GM18858 (cell line): ENCODE data around the gene AFF3.

ENCODE experiments used
- ATAC-seq: cut with Tn5 transposase; IDR thresholded peaks from one replicate; pipeline ENCODE4 v1.9.1; 2021; ENCODE audit not compliant: unreplicated experiment

AFF3 gene

DNA sequence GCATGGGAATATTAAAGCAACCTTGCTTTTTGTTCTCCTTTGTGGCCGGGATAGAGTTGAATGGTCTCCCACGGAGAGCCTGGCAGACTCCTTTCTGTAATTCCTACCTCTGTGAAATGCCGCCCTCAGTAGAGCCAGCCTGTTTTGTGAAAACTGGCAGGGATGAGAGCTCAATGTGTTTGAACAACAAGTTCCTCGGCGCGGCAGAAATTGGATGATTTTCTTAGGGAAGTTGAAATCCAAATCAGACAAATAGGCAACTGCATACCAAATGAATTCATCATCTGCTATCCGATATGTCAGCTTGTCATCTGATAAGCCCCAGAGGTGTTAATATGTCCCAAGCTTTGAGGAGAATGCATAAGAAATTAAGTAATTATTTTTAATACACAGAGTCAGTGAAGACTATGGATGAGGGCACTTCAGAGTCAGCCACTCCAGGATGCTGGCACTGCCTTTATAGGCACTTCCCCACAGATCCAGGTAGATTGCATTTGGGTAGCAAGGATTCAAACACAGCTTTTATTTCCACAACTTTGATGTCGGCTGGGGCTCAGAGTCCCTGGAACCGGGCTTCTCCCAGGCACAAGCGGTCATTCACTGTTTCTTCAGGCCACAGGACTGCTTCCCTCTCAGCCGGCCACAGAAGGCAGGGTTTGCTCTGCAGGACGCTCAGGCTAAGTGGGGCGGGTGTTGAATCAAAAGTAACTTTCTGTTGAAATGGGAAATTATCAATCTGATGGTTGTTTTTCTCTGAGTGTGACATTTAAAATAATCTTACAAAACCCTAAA is 569.8 kb downstream of the AFF3 start:
- no peak for ATAC-seq

DNA sequence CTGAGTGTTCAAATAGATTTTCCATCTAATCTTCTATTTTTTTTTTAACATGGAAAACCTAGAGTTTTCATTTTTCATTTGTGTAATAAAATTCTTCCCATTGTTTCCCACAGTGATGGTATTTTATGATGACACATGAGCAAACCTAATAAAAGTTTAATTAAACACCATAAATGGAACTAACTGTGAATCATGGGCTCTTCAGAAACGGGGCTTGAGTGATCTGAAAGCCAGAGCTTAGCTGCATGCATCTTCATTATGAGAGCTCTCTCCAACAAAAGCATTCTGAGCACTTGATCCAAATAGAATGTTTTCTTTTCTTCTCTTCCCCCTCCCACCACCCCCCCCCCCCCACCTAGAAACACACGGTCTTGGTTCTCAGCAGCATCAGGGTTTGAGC is 570.4 kb downstream of the AFF3 start:
- no peak for ATAC-seq

DNA sequence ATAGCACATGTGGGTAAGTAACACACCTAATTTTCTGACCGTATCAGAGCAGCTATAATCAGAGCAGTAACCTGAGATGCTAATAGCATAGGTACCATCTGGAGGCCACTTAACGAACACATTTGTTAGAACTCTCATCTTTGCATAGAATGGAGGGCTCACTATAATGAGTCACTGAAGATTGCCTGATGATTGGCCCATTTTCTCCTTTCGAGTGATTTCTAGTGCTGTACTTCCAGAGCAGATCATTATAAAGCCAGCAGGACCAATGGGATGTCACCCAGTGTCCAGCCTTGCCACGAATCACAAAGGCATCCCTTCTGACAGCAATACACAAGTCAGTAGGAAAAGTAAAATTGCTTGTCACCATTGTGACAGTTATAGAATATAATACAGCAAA is 570.9 kb downstream of the AFF3 start:
- ATAC-seq: no peak

DNA sequence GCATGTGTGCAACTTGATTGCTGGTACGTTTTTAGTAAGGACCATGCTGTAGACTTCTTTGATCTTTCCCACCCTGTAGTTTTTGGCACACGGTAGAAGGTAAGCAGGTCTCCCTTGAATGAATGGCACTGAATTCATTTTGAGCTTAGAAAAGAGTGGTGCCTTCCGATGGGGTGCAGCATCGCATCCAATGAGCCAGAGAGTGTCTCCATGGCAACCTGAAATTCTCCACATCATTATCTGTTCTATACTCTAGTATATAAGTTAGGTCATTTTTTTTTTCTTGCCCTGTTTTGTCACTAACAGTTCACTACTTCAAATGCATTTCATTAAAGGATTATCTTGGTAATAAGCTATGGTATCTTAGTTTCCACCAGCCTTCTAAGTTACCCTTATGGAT is 571.4 kb downstream of the AFF3 start:
- no peak for ATAC-seq

DNA sequence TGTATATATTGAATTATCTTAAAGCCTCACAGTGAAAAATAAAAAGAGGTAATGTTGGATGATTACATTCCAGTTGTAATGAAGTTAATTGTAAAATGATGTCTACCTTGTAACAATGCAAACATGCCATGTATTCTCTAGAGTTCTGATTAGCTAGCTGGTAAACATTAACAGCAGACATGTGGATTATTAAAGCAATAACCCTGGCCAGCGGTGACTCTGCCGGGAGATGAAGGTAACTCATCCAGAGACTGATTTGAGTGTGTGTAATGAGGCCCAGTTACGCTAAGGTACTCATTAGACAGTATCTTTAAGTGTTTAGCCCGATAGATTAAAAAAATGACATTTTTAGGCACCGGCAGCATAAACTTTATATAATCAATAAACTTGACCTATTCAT is 573.0 kb downstream of the AFF3 start:
- no peak for ATAC-seq

DNA sequence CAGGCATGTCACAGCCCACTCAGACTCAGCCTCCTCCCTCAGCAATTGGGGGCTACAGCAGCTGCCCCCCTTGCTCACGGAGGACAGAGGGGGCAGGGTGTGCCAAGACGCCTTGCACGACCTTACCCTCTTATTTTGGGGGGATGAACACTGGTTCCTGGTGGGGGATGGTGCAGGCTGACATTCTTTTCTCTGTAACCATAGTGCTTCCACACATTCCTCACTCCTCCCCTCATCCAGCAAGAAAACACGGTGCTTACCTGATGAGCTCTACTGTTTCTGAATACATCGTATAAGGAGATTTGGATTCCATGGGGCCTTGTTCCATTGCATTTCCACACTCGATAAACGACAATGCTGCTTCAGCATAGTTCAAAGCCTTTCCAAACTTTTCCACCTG is 577.2 kb downstream of the AFF3 start:
- ATAC-seq: no peak

DNA sequence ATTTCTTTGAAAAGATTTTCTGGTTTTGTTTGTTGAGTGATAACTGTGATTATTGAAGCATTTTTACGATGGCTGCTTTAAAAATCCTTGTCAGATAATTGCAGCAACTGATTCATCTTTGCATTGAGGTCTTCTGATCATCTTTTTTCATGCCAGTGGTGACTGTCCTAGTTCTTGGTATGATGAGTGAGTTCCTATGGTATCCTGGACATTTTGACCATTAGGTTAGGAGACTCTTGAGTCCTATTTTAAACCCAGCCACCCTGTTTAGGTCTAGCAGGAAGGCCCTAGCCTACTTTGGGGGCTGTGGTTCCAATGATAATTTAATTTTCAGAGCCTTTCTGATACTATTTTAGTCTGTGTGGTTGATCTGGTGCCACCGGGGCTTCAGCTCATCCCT is 579.9 kb downstream of the AFF3 start:
- no peak for ATAC-seq

DNA sequence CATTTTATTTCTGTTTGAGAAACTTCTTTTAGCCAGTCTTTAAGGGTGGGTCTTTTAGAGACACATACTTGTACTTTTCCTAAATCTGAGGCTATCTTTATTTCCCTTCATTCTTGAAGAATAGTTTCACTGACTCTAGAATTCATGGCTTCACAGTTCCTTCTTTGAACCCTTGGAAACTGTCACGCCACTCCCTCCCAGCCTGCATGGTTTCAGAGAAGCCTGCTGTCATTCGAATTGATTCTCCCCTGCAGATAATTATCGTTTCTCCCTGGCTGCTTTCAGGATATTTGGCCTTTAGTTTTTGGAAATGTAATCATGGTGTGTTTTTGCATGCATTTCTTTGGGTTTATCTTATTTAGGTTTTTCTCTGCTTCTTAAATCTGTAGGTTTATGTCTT is 580.6 kb downstream of the AFF3 start:
- ATAC-seq: no peak

DNA sequence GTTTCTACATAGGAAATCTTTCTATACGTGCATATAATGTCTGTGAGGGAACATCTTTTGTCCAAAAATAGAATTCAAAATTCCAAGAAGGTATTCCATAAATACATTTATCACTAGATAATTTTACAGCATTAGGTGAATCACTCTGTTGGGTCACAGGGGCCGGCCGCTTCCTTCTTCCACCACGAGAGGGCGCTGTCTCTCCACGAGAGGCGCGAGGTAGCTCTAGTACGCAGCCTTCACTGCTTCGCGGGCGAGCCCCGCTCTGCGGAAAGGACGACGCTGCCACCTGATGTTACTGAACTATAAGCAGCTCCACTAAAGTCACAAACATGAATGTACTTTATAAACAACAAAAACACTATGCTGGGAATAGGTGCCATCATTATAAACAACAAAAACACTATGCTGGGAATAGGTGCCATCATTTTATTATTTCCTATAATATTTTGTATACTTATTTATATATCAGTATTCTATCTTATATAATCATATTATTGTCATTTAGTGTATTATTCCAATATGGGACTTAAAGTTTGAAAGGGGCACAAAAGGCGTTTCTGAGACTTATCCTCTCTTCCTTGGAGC is 583.2 kb downstream of the AFF3 start:
- ATAC-seq: no peak

DNA sequence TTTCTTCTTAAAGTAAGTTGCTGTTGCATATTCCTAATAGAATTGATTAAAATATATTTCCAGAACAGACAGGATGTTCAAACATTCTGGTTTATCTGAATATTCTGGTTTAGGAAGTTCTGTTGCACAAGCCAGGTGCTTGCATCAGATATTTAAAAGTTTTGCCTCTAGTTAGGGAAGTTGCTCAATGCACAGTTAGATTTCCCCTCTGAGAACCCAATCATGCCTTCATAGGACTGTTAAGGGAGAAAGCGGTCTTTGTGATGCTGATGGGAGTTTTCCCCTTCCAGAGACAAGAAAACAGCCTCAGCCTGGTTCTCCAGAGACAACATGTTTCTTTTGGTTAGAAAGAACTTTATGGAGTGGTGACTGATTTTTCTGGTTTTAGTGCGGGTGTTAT is 587.0 kb downstream of the AFF3 start:
- ATAC-seq: no peak

DNA sequence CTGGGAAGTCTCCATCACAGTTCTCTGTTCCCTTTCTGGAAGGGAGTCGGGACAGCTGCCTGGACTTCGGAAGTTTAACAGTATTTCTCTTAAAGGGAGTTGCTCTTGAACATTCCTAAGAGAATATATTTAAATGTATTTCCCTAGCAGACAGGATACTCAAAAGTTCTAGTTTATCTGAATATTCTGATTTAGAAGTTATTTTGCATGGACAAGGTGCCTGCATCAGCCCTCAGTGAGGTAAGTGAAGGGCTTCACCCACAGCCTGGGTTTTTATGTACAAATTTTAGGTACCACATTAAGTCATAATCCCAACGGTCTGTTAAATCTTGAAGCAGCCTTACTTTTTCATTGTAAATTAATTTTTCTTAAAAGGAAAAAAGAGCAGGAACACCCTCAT is 587.5 kb downstream of the AFF3 start:
- no peak for ATAC-seq

DNA sequence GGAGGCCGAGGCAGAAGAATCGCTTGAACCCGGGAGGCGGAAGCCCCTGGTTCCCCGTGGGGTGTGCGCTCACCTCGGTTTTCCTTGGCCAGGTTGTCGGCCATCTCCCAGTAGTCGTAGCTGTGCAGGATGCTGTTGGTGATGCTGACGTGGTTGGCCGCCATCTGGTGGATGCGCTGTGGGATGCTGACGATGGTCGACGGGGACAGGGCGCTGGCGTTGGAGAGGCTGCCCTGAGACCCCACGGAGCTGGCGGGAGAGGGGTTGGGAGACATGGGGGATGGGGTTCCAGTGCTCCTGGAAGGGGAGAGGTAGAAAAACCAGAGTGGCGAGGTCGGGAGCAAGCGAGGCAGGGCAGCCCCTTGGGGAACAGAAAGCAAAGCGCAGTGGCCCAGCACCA is 588.2 kb downstream of the AFF3 start:
- no peak for ATAC-seq

DNA sequence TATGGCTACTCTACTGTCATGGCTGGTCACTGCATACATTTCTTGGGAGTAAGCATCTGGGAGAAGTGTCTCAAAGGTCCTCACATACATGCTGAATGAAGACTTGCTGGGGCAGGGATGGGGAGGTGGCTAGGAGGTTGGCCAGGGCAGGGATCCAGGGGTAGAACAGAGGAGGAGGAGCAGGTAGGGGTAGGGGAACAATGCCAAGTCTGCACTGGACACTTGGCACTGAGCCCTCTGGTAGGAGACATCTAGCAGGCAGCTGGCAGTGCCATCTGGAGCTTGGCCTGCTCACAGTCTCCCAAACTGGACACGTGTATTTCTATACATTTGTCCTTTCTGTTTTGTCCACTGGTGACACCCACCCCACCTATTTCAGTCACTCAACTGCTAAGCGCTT is 589.9 kb downstream of the AFF3 start:
- no peak for ATAC-seq

DNA sequence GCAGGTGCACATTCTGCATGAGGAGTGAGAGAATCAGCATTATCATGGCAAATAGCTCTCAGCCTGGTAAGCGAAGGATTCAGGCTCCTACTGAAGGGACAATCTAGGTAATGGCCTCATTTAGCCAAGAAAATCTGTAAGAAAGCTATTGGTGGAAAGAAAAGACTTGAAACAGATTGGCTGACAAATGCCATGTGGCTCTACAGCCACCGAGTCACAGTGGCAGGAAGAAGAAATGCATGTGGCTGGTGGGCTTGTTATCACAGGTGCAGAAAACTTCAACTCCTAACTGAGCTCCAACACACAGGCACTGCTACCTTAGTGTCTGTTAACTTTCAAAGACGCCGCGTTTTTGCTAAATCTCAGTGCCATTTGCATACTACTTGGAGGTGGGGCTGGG is 592.0 kb downstream of the AFF3 start:
- ATAC-seq: no peak

DNA sequence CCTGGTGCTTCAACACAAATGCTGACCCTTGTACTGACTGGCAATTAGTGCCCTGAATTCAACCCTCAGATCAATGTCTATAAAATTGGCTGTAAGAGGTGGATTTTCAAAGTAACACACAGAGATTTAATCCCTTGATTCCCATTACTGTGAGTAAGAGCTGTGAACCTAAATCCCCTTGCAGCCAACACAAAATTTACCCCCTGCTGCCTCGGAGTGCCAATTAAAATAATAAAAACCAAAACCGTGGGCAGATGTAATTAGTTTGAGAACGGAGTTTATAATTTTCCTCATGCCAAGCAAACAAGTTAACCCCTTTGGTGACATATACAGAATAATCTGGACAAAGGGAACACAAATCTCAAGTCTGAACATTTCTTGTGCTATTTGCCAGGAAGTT is 596.8 kb downstream of the AFF3 start:
- ATAC-seq: no peak

DNA sequence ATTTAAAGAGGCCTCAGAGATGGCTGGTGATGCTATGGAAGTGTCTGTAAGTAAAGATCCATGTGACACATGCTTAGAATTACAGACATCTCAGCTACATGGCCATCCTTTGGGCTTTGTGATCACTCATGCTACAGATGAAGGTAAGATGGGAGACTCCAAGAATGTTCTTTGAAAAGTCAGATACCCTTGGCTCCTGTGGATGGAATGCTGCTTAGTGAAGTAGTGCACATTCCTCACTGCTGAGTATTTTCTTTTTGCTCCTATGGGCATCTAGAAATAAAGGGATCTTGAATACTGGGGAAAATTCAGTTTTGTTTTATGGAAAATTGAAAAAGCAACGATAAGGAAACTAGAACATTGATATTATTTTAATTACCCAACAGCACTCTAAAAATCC is 597.3 kb downstream of the AFF3 start:
- no peak for ATAC-seq

DNA sequence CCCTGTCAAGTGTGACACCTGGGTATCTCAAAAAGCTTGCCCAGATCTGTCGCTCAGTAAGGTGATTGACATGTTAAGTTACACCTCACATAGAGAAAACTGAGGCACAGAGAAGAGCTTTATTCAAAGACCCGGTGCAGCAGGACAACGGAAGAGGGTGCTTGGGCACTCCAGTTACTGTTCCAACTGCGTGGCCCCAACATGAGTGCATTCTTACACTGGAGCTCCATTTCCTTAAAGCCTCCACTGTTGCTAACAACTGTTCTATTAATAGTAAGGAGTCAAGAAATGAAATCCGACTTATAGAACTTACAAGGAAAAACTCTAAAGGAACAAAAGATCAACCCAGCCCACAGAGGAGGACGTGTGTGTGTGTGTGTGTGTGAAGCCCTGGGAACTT is 597.8 kb downstream of the AFF3 start:
- ATAC-seq: no peak

DNA sequence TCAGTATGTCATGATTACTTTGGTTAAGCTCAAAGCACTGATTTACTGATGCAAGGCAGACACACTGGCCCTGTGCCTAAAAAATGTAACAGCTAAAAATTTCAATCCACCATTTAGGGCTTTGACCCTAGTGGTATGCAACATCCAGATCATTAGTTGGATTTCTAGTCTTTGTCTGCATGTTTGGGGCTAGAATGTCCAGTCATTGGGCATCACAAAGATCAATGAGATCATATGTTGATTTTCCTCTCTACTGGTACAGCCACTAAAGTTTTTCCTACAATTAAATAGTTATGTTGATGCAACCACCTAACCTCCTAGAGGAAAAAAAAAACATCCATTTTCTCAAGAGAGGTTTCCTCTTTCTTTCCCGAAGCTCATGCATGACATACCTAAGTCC is 599.1 kb downstream of the AFF3 start:
- no peak for ATAC-seq

DNA sequence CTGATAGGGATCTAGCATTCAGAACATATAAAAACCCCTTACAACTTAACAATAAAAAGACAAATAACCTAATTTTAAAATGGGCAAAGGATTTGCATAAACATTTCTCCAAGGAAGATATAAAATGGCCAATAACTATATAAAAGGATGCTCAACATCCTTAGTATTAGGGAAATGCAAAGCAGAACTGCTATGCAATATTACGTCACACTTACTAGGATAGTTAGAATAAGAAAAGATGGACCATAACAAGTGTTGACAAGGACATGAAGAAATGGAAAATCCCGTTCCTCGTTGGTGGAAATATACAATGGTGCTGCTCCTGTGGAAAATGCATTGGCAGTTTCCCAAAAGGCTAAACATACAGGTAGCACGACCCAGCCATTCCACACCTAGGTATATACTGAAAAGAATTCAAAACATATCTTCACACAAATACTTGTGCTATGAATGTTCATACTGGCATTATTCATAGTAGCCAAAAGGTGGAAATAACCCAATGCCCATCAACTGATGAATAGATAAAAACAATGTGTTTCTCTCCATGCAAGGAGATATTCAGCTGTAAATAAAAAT is 604.4 kb downstream of the AFF3 start:
- no peak for ATAC-seq

DNA sequence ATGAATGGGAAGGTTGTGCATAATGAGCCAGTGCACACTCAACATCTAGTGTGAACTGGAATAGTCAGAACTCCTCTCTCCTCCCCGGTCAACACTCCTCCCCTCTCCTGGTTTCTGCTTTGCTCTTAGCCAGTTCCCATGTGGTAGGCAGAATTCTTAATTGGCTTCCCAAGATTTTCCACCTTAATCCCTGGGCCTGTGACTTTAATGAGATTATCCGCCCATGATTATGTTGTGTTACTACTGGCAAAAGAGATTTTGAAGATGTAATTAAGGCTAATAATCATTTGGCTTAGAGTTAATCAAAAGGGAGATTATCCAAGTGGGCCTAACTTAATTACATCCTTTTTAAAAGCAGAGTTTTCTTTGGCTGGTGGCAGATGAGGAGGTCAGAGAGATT is 618.3 kb downstream of the AFF3 start:
- ATAC-seq: no peak

DNA sequence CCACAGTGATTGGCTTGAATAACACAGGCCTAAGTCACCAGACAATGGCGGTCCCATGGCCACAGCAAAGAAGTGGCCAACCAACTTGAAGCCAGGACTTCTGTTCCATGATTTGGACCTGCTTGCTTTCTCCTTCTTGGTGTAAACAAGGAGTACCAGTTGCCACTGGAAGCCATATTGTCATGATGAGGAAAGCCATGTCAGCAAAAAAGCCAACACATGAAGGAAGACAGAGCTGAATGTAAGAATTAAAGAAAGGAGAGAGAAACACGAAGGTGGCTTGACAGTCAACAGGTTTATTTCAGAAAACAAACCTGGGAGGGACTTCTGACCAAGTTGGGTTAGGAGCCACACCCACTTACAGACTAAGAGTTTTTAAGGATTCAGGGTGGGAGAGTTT is 620.2 kb downstream of the AFF3 start:
- no peak for ATAC-seq

DNA sequence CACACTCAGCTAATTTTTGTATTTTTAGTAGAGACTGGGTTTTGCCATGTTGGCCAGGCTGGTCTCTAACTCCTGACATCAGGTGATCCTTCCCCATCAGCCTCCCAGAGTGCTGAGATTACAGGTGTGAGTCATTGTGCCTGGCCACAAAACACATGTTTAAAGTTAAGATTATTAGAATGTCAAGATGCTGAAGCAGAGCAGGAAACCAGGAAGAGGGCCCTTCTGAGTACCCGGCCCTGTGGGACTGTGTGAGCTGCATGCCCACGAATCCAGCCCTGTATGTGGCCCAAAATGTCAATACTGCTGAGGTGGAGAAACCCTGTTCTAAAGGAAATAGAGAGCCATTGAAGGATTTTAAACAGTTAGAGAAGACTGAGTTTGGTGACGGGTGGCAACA is 621.6 kb downstream of the AFF3 start:
- no peak for ATAC-seq

DNA sequence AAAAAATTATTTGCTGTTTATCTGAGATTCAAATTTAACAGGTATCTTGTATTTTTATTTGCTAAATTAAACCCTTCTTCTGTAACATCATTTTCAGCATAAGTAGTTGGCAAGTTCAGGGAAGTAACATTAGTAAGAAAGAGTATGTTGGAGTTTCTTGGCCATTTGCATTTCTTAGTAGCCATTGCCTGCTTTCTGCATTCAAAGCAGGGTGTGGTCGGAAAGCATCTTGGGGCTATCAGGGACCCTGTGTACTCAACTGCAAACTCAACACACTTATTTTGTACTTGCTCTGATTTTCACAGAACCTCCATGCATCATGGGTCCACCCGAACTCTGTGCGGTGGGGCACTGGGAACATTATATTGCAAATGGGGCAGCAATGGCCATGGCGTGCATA is 622.2 kb downstream of the AFF3 start:
- ATAC-seq: no peak
